Measurements from ENCODE around the gene GHRH. TPM values are rescaled to one million over a fixed set of nuclear protein-coding genes. Genes with fewer than 3 reads are reported as not detected.

GHRH gene
- total RNA-seq, 1 donor from 2014 or later, result not detected

DNA sequence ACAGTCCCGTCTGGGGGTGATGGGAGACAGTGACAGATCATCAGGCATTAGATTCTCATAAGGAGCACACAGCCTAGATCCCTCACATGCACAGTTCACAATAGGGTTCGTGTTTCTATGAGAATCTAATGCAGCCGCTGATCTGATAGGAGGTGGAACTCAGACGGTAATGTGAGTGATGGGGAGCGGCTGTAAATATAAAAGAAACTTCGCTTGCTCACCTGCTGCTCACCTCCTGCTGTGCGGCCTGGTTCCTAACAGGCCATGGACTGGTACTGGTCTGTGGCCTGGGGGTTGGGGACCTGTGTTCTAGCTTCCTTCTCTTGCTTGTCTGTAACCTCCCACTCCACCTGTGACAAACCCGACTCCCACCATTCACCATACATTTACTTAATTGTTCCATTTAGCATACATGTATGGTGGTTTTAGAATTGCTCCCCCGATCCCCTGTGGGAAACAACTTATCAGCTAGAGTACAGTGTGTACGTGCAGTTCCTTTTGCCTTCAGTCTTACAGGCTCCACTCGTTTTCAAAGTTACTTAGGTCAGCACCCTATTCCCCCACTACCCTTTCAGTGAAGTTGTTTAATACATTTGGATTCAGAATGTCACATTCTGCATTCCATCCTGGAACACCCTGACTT is 31.8 kb upstream of the GHRH start:
- no peak for ATAC-seq

DNA sequence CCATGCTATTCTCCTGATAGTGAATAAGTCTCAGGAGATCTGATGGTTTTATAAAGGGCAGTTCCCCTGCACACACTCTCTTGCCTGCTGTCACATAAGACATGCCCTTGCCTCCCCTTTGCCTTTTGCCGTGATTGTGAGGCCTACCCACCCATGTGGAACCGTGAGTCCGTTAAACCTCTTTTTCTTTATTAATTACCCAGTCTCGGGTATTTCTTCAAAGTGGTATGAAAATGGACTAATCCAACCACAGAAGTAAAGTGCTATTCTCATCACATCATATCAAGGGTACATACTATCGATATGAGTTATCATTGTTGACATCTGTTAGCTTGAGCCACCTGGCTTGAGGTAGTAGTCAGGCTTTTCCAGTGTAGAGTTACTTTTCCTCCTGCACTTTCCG is 30.1 kb upstream of the GHRH start:
- ATAC-seq (no peak), DNase-seq (no peak)
- intact Hi-C loops (cut with micrococcal nuclease), result no loop called here

More for the DNA sequence above, 31.8 kb upstream of the GHRH start:
- intact Hi-C loops (cut with micrococcal nuclease), result no loop called here
- no peak for DNase-seq

DNA sequence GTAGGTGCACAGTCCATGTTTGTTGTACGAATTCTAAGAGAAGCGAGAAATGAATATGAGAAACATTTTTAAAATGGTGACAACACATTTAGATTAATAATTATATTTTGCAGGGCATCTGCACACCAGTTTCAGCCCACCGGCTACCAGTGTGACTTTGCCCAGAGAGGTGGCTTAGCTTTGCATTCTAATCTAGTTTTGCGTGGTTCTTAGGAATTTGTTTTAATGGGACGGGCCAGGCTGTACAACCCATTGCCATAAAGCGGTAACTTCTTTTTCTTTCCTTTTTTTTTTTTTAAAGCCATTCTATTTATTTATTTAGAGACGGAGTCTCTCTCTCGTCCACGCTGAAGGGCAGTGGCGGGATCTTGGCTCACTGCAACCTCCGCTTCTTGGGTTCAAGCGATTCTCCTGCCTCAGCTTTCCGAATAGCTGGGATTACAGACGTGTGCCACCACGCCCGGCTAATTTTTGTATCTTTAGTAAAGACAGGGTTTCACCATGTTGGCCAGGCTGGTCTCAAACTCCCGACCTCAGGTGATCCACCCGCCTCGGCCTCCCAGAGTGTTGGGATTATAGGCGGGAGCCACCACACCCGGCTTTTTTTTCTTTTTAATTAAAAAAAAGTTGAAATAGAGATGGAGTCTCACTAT is 28.7 kb upstream of the GHRH start:
- ATAC-seq, result no peak
- no peak for DNase-seq
- intact Hi-C loops (cut with micrococcal nuclease), result no loop called here

DNA sequence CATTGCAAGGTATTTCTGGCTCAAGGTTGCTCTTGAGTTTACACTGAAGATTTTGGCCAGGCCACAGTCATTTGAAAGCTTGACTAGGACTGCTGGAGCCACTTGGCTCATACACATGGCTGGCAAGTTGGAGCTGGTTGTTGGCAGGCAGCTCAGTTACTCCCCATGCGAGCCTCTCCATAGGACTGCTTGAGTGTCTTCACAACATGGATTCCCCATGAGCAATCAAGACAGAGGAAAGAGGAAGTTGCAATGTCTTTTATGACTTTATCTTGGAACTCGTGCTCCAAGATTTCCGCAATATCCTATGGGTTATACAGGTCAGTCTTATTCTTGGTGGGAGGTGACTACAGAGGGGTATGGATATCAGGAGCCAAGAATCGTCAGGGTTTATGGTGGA is 26.5 kb upstream of the GHRH start:
- intact Hi-C loops (cut with micrococcal nuclease), result loop anchor here (10.0 kb wide), 1 partner anchor 107 kb away; no protein-coding TSS in a partner anchor
- no peak for ATAC-seq
- no peak for DNase-seq

DNA sequence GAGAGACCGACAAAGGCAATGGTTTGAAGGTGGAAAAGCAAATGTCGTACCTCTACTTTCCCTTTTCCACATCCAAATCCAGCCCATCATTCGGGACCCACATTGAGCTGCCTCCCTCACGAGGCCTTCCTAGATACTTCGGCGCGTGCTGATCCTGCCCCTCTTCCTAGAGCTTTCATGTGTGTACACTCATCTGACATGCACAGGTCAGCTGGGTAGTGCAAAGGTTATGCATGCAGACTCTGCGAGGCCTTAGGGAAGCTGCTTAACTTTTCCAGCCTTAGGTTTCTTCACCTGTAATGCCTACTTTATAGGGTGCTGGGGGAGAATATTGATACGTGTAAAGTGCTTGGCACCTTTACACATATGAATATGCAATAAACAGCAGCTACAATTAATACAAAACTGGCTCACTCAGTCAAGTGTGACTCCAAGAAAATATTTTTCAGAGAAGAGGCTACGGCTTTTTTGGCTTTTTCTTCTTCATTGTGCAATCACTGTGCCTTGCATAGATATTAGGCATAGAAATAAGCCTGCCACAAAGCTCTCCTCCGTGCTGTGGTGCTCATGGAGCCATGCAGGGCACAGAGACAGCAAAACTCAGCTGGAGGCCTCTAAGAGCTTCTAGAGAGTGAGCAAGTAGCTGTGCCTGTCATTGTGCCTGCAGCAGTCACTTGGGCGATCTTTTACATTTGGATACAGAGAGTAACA is 24.2 kb upstream of the GHRH start:
- ATAC-seq, result no peak
- no peak for DNase-seq
- intact Hi-C loops (cut with micrococcal nuclease), result loop anchor here (10.0 kb wide), 1 partner anchor 109 kb away; no protein-coding TSS in a partner anchor

DNA sequence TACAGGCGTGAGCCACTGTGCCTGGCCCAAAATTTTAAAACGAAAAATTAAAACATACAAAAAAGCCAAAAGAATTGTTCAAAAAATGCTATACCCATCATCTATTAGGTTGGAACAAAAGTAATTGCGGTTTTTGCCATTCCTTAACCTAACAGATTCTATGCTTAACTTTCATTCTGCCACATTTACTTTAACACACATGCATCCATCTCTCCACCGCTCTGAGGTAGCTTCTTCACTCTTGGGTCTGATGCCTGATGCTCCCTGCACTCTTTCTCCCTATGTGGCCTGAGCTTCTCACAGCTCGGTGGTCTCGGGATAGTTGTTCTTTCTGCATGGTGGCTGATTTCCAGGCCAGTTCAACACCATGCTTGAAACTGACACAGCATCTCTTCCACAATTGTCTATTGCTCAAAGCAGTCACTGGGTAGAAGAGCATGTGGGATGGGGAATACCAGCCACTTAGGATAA is 23.1 kb upstream of the GHRH start:
- ATAC-seq (no peak), DNase-seq (no peak)
- intact Hi-C loops (cut with micrococcal nuclease), result loop anchor here (10.0 kb wide), 1 partner anchor 110 kb away; no protein-coding TSS in a partner anchor

DNA sequence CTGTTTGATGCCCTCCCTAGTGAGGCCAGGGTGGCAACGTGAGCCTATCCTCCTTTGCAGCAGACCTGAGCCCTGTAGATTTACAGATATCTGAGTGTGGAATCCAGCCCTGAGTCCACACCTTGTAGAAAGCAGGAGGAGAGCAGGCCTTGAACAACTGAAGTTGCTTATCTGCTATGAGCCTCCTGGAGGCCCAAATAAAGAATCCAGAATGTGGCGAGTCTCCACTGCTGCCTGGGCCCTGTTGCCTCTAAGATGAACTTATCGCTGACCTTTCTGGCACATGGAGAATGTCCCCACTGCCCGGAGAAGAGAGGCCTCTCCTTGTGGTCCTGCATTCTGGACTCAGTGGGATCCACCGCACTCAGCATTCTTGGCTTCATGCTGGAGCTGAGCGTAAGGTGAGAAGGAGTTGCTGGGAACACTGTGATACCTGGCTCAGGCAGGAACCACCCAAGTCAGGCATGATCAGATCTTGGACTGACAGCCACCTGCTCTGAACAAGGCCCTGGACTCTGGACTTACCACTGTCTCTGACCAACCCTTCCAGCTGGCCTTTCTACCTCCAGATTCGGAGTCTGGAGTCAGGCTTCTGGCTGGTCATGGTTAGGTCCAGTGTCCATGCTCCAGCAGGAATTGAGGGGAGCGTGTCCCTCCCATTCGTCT is 22.0 kb upstream of the GHRH start:
- intact Hi-C loops (cut with micrococcal nuclease), result loop anchor here (10.0 kb wide), 1 partner anchor 111 kb away; no protein-coding TSS in a partner anchor
- ATAC-seq (no peak), DNase-seq (no peak)

DNA sequence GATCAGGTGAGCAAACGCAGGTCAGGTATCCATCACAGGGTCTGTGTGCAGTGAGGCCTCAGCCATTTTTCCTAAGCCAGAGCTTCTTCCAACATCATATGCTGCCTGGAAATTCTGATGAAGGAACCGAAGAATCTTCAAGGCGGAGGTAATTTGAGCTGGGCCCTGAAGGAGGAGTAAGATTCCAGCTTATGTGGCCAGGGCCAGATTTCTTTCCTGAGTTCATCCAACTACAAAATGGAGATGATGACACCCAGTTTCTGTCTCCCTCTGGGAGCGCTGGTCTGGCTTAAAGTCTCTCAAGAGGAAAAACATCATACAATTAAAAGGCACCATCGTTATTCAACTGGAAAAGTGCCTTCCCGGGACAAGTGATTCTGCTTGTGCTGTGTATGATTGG is 20.9 kb upstream of the GHRH start:
- ATAC-seq, result no peak
- DNase-seq, result no peak
- intact Hi-C loops (cut with micrococcal nuclease), result loop anchor here (10.0 kb wide), 1 partner anchor 112 kb away; no protein-coding TSS in a partner anchor

DNA sequence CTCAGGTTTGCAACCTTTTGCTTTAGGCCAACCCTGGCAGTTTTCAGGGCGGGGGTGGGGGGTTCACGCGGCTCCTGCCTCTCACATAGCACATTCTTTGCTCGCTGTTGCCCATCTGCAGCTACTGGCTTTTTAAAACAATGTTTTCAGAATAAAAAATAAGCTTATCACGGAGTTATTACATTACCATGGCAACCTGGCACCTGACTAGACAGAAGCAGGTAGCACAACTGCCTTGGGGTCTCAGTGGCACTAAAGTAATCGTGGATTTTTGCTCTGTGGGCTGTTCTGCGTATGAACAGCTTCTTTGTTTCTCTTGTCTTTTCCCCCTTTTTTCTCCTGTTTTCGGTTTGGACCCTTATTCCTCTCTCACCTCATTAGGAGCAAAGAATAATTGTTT is 18.8 kb upstream of the GHRH start:
- DNase-seq, result no peak
- ATAC-seq, result no peak
- intact Hi-C loops (cut with micrococcal nuclease), result loop anchor here (10.0 kb wide), 1 partner anchor 114 kb away; no protein-coding TSS in a partner anchor

DNA sequence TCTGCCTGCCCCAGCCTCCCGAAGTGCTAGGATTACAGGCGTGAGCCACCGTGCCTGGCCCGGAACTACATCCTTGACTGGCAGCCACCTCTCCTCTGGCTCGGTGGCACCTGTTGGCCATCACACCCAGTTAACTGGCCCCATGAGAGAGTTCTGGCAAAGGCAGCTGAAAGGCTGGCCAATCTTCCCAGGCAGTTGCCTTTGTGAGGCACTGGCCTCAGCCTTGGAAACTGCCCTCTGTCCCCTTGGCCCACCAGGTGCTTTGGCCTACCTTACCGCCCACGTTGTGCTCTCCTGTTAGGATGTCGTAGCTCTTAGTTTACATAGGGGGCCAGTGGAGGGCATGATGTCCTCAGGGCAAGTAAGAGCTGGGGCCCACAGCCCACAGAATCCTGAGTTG is 18.2 kb upstream of the GHRH start:
- no peak for ATAC-seq
- intact Hi-C loops (cut with micrococcal nuclease), result loop anchor here (10.0 kb wide), 1 partner anchor 115 kb away; no protein-coding TSS in a partner anchor

DNA sequence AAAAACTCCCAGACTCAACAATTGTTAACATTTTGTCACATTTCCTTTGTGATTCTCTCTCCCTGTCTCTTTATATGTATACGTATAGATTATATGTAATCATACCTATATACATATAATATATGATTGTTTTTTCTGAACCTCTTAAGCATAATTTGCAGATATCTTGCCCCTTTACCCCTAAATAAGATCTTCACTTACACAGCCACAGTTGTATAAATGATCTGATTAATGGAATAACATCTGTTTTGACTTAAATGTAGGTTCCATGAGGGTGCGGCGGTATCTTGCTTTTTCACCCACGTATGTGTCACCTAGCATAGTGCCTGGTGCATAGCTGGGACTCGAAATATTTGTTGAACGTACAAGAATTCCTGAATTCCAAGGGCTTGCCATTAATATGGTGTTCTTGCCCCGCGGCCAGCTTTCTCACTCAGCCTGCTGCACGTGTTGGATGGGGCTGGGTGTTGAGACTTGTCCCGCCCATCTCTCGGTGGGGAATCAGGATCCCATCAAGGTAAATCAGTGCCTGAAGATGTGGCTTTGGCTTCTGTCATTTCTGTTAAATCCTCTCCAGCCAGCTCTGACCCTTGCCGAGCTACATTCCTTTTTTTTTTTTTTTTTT is 17.5 kb upstream of the GHRH start:
- no peak for DNase-seq
- ATAC-seq, result no peak
- intact Hi-C loops (cut with micrococcal nuclease), result no loop called here

More for the DNA sequence above, 18.2 kb upstream of the GHRH start:
- no peak for DNase-seq

DNA sequence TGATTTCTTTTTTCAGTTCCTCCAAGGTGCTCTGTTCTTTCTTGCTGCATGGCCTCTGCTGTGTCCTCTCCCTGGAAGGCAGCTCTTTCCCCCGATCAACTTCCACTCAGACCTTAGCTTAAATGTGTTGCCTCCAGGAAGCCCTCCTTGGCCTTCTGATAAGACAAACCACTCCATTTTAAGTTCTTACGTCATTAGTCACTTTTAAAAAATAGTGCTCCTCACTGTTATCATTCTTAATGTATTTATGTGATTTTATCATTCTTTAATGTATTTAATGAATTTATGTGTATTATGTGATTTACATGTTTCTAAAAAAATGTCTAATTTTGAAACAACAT is 15.6 kb upstream of the GHRH start:
- ATAC-seq (no peak), DNase-seq (no peak)
- intact Hi-C loops (cut with micrococcal nuclease), result no loop called here

DNA sequence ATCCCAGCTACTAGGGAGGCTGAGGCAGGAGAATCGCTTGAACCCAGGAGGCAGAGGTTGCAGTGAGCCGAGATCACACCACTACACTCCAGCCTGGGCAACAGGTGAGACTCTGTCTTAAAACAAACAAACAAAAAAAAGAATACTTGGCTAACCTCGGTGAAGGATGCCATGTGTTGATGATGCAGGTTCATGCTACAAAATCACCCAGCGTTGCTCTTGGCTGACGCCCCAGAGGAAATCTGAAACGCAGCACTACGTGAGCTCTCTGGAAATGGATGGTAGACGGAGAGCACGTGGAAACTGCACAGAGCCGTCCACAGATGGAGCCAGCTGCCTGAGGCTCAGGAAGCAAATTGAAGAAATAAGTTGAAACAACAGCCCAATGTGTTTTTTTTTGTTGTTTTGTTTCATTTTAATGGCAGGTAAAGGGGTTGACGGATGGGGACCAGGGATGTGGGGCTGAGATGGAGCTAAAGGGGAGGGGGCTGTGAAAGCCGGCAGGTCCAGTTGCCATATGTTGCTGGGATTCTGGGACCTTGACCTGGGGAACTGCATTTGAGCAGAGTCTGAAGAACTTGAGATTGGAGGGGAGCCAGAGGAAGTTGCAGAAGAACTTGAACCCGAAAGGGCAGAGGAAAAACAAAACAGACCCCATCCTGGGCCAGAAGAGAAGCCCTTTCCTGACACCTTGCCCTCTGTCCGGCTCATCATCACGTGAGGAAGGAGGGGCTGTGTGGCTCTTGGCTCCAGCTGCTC is 15.1 kb upstream of the GHRH start:
- DNase-seq (peak; percentile 60), ATAC-seq (peak; percentile 91)
- intact Hi-C loops (cut with micrococcal nuclease), result no loop called here

DNA sequence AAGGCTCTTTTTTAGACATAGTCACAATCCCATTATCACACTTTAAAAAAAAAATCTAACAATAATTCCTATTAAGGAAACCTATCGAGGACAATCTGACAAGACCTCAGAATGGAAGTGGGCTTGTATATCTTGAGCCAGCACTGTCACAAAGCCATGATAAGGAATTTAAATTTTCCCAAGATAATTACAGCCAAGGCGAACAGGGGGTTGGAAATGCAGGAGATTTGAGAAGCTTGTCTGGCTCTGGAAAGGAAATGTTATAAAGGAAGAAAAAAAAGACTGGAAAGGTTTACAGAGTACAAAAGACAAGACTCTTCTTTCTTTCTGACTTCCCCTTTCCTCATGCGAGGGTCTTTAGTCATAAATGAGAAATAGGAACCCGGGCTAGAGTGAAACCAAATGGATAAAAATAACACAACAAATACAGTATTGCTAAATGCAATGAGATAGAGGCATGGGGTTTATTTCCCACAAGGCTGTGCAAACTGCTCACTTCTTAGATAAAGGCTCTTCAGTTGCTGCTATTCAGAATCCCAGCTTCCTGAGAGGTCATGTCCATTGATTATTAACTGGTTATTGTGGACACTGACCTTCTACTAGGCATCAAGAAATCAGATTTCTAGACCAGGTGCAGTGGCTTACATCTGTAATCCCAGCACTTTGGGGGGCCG is 13.4 kb upstream of the GHRH start:
- intact Hi-C loops (cut with micrococcal nuclease), result loop anchor here (5.0 kb wide), 1 partner anchor 257 kb away; no protein-coding TSS in a partner anchor
- ATAC-seq (peak; percentile 22), DNase-seq (no peak)

DNA sequence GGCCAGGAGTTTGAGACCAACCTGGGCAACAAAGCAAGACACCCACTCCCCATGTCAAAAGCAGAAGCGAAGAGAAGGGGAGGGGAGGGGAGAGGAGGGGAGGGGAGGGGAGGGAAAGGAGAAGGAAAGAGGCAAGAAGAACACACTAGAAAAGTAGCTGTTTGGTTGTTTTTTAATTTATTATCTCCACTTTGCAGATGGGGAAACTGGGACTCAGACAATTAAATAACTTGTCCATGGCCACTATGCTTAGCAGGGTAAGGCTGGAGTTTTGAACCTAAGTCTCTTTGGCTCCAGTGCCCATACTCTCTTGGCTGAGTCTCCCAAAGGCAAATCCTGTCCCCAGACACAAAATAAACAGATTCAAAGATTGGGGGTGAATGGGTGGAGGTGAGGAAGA is 12.4 kb upstream of the GHRH start:
- ATAC-seq (no peak), DNase-seq (no peak)
- intact Hi-C loops (cut with micrococcal nuclease), result loop anchor here (5.0 kb wide), 1 partner anchor 258 kb away; no protein-coding TSS in a partner anchor

DNA sequence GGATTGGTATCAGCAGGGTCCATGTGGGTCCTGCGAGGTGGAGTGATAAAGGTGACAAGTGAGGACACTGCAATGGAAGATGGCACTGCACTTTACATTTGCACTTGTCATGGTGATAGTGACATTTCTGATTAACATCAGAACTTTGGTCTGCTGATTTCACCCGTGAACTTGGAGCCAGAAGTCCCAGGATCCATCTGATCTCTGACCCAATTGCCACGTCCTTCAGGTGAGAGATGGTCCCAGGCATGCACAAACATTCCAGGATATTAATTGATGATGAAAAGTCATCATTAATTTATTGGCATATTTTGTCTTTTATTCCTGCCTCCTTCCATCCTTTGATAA is 9.8 kb upstream of the GHRH start:
- no peak for DNase-seq
- intact Hi-C loops (cut with micrococcal nuclease), result loop anchor here (5.0 kb wide), 1 partner anchor 261 kb away; no protein-coding TSS in a partner anchor
- no peak for ATAC-seq

DNA sequence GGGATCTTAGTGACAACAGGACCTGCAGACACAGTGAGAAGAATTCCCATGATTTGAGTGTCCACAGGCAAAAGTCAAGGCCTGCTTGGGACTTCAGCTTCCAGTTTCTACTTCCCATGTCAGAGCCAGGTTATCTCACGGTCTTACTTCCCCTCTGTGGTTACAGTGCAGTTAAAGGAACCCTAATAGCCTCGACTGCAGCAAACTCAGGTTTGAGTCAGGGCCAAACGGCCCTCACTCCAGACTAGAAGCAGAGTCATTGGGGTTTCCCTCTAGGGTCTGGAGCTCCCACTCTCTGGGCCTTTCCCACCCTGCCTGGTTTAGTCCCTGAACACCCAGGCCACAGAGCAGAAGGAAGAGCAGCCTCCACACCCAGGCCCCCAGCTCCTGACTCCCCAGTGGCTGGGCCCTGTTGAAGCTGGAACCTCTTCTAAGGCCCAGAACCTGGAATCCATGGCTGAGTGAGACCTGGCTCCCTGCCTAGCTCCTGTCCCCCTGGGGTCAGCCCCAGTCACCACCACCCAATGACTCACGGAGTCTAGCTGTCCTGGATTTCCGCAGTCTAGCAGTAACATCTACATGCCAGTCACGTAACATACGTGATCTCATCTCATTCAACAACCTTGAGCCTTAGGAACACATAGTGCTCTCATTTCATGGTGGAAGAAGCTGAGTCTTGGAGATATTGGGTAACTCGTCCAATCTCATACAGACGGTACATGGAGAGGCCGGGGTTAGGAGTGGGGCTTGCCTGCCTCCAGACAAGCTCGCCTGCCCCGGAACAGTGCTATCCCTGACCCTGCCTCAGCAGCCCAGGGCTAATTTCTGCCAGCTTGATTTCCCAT is 9.2 kb upstream of the GHRH start:
- DNase-seq, result no peak

More for the DNA sequence above, 9.2 kb upstream of the GHRH start:
- intact Hi-C loops (cut with micrococcal nuclease), result loop anchor here (5.0 kb wide), 1 partner anchor 262 kb away; no protein-coding TSS in a partner anchor
- ATAC-seq, result peak; percentile 60

Data from left ventricle myocardium superior (tissue), 1 donor.